ENCODE measurements around the gene P3H2.
"Not testable (repeated sequence)": the region's sequence is repeated elsewhere in the genome, so short reads cannot be mapped to it uniquely, and the experiment has no call there.

The P3H2 gene, protein sequence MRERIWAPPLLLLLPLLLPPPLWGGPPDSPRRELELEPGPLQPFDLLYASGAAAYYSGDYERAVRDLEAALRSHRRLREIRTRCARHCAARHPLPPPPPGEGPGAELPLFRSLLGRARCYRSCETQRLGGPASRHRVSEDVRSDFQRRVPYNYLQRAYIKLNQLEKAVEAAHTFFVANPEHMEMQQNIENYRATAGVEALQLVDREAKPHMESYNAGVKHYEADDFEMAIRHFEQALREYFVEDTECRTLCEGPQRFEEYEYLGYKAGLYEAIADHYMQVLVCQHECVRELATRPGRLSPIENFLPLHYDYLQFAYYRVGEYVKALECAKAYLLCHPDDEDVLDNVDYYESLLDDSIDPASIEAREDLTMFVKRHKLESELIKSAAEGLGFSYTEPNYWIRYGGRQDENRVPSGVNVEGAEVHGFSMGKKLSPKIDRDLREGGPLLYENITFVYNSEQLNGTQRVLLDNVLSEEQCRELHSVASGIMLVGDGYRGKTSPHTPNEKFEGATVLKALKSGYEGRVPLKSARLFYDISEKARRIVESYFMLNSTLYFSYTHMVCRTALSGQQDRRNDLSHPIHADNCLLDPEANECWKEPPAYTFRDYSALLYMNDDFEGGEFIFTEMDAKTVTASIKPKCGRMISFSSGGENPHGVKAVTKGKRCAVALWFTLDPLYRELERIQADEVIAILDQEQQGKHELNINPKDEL

GRCh38 chr3:190120269-190121060 is at the start of gene P3H2:
P3H2 (minus strand) TSS chr3:190120897; CDS start chr3:190120731, 166 bp downstream.
- no peak for DNase-seq

DNA sequence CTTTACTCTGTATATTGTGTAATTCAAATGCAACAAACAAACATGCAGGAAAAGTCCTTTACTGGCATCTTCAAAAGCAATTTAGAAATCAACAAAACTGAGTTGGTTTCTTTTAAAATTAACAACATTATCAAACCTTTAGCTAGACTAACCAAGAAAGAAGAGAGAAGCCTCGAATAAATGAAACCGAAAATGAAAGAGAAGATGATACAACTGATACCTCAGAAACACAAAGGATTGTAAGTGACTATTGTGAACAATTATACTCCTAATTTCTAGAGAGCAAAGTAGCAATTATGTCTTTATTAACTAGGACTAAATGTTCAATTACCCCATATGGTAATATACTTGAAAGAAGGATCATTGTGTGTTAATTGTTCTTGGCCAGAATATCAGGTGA is 49.2 kb upstream of the P3H2 start:
- DNase-seq, result no peak

- no peak for DNase-seq
These were observed 48.5 kb upstream of the P3H2 start for GRCh38 chr3:190169243-190169642.

- no peak for DNase-seq
These were observed 47.4 kb upstream of the P3H2 start for GRCh38 chr3:190167936-190168680.

- DNase-seq, result no peak
These were observed 46.3 kb upstream of the P3H2 start for GRCh38 chr3:190166948-190167347.

DNA sequence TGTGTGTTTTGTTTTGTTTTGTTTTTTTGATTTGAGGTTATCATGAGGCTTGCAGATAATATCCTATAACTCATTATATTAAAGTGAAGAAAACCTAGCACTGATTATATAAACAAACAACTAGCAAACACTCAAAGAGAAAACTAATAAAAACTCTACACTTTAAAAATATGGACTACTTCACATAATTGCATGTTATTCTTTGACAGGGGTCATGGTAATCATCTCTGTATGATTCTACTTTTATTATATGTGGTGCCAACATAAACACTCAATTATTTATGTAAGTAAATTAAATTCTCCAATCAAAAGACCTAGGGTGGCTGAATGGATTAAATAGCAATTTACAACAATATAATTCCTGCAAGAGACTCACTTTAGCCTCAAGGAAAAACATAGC is 44.6 kb upstream of the P3H2 start:
- no peak for DNase-seq

GRCh38 chr3:190162013-190162412 is 41.3 kb upstream of the P3H2 start:
- not testable (repeated sequence) for DNase-seq

GRCh38 chr3:190159902-190160435 is 39.3 kb upstream of the P3H2 start:
- no peak for DNase-seq

DNA sequence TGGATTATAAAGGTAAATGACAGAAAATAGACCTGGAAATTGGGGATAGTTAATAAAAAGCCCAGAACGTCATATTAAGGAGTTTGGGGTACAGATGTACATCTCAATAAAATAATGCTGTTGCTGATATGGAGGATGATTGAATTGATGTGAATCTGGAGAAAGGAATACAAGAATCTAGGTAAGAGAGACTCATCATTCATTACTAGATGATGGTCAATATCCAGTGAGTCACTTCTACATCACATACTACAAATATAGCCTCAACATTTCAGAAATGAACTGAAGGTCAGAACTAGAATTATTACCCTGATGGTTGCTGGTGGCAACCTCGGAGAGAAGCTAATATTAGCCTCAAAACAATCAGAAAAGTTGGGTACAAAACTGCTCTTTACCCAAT is 37.6 kb upstream of the P3H2 start:
- DNase-seq, result no peak

DNA sequence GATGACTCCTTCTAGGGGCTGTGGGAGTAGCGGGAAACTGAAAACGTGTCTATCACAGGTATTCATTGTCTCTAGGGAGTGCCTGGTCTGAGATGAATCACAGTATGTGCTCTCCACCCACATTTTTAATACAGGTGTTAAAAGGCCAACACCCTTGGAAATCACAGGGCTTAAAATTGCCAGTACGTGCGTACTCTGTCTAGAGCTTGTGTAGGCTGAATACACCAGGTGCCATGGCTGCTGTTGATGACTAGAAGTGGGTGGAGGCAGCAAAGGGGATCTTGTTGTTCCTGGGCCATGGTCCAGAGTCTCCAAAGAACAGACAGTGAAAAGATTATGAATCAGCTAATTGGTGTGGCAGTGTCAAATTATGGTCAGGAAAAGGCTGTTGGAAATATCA is 35.1 kb upstream of the P3H2 start:
- DNase-seq, result no peak

DNA sequence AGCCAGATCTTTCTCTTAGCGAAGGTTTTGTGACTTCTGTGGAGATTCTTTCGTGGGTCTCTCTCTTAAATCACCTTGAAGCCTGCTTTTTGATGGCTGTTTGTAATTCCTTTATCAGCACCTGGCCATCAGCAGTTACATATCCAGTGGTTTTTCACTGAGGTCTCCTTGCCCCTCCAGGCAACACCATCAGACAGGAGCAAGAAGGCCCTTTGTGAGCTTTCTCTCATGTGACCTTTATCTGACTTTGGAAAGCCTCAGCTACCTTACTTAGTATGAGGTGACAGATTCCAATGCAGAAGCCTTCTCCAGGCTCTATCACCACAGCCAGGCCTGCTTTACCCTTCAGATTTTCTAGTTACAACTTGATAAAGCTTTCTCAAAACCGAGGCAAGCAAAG is 30.0 kb upstream of the P3H2 start:
- DNase-seq, result no peak

DNA sequence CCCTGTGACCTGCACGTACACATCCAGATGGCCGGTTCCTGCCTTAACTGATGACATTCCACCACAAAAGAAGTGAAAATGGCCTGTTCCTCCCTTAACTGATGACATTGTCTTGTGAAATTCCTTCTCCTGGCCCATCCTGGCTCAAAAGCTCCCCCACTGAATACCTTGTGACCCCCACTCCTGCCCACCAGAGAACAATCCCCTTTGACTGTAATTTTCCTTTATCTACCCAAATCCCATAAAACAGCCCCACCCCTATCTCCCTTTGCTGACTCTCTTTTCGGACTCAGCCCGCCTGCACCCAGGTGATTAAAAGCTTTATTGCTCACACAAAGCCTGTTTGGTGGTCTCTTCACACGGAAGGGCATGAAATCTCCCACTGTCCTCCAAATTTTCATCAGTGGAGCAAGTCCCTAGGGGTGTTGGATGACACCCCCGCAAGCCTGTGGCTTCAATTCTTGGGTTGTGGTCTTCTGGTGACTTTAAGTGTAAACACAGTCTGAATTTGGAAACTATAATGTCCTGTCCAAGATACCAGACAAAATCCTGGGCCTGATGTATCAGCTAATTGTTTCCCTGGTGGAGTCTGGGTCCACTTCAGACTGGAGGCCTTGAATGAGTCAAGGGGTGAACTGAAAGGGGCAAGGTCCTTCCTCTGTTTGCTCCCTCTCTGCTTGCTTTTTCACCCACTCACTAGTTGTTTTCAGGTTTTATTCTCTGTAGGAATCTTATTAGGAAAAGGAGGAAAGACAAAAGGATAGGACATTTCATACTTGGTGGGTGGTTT is 29.3 kb upstream of the P3H2 start:
- not testable (repeated sequence) for DNase-seq

DNA sequence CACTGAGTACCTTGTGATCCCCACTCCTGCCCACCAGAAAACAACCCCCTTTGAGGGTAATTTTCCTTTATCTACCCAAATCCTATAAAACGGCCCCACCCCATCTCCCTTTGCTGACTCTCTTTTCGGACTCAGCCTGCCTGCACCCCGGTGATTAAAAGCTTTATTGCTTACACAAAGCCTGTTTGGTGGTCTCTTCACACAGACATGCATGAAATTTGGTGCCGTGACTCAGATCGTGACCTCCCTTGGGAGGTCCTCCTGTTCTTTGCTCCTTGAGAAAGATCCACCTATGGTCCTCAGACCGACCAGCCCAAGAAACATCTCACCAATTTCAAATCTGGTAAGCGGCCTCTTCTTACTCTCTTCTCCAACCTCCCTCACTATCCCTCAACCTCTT is 24.1 kb upstream of the P3H2 start:
- DNase-seq, result not testable (repeated sequence)

DNA sequence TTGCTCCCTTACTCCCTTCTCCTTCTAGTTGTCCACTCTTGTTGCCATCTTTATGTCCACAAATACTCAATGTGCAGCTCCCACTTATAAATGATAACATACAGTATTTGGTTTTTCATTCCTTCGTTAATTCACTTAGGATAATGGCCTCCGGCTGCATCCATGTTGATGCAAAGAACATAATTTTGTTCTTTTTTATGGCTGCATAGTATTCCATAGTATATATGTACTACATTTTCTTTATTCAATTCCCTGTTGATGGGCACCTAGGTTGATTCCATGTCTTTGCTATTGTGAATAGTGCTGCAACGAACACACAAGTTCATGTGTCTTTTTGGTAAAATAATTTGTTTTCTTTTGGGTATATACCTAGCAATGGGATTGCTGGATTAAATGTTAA is 21.3 kb upstream of the P3H2 start:
- no peak for DNase-seq

- no peak for DNase-seq
These were observed 18.7 kb upstream of the P3H2 start for GRCh38 chr3:190139365-190139764.

DNA sequence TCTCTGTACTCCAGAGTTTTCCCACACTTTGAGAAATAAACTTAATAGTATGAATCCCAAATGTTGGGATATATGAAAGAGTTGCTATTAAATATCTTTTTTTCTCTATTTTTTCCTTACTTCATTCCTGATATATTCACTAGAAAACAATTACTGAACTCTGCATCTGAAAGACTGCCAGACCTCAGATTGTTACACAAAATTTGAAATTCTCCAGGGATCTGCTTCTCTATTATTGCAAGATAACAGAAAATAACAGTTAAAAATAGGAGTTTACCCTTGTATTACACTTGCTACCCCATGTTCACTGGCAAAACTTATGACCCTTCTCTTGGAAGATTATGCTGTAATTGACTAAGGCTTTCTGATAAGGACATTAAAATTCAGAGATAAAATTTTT is 11.7 kb upstream of the P3H2 start:
- no peak for DNase-seq

GRCh38 chr3:190131329-190131728 is 10.6 kb upstream of the P3H2 start:
- no peak for DNase-seq

DNA sequence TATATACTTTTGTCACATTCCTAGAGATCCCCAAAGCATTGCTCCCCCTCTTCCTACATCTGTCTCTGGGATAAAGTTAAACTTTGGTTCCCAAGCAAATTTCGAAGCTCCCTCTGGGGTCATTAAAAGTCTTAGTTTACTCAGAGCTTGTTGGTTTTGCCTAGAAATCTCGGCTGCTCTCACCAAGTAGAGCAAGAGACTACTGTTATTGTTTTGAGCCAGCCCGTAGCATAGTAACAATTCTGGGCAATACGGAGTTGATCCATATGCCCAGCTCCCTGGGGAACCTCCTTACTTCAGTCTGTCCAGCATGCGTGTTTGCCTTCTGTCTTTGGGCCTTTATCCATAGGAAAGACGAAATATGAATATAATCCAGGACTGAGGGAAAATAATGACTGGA is 10.0 kb upstream of the P3H2 start:
- DNase-seq, result no peak

DNA sequence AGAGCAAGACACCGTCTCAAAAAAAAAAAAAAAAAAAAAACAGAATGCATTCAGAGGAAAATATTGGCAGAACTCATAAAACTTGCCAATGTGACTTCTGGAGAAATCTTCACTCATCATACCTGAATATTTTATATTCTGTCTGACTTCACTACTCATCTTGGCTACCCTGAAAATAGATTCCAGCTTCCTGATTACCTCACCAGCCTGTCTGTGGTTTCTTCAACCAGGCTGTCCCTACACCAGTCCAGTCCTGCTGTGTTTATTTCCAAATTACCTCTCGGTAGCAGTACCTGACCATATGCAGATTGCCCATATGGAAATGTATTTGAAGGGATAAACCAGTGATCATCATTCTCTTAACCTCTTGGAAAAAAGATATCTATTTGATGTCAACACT is 9.3 kb upstream of the P3H2 start:
- DNase-seq, result no peak

GRCh38 chr3:190127797-190128196 is 7.1 kb upstream of the P3H2 start:
- DNase-seq, result no peak

DNA sequence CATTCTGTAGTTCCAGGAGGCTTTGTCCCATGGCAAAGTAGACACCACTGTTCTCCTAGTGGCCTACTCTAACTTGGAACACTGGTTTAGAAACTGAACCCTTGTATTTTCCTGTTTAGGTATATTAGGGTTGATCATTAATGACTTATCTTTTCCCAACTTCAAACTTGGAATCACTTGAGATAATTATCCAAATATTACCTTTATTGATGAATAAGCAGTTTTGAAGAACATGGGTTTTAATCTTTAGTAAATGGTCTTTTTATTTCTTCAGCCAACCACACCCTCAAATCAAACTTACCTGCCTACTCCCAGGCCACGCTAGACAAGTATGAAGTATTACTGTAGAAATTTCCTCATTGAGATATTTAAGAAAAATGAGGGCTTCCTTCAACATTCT is 6.5 kb upstream of the P3H2 start:
- no peak for DNase-seq
